GM12875 (cell line): ENCODE data around the gene TMEM151B.
"Not testable (repeated sequence)": the region's sequence is repeated elsewhere in the genome, so short reads cannot be mapped to it uniquely, and the experiment has no call there.

Source experiments
- H3K4me3 ChIP-seq: one replicate; pipeline ENCODE4 v1.5.1; 2011; ENCODE audit warnings: low read depth, low read length, control low read depth
- CTCF ChIP-seq: IDR thresholded peaks from 2 replicates; pipeline ENCODE4 v1.5.1; 2011; ENCODE audit warnings: low read depth, mild to moderate bottlenecking, control low read depth, inconsistent platforms, low read length, moderate library complexity, borderline replicate concordance; ENCODE audit not compliant: insufficient read depth

The TMEM151B gene

DNA sequence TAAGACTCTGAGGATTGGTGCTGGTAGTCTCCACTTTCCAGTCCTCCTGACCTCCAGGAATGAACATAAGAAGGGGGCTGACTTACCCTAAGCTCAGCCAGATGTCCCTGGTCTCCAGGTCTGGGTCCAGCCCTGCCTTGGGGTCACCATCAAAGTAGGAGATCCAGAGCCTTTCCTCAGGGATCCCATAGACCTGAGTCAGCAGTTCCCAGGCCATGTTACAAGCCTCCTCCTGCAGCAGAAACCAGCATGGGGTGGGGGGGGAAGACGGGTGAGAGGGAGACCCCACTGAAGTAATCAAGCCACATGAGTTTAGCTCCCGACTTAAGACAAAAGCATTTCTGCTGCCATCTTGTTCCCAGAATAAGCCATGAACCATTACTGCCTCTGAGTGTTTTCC is 41.1 kb downstream of the TMEM151B start:
- TF ChIP-seq CTCF: no peak
- H3K4me3 ChIP-seq: no peak overlapping the region

- no peak for TF ChIP-seq CTCF
- no peak overlapping the region for H3K4me3 ChIP-seq
Measured at GRCh38 chr6:44311767-44312166, 41.5 kb downstream of the TMEM151B start.

DNA sequence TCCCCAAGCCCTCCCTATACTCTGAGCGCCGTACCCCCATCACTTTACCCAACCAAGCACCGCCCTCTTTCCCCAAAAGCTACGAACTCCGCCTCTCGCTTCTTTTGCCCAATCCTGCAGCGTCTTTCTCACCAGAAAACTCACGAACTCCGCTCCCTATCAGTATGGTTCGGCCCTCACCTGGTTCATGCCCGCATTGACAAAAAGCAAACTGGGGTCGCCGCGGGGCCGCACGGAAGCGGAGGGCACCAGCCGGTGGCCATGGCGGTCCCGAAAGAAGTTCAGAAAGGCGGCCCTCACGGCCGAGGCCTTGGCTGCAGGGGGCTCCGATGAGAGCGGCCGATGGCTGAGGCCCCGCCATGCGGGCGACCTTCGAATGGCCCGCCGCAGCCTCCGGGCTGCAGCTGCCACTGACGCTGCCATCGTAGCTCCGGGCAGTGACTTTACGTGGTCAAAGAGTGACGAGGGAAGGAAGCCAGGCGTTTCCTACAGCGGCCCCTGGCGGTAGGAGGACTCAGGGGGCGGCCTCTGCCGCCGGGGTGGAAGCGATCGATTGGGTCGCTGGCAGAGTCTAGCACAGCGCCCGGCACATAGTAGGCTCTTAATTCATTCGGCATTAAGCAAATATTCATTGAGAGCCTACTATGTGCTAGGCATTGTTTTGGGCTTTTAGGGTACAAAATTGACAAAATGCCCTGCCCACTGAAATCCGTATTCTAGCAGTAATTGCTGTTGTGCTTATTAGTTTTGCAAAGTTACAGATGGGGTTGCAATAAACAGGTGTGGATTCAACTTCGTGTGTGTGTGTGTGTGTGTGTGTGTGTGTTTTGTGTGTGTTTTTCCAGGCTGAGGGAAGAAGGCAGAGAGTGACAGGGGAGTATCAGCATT is 42.9 kb downstream of the TMEM151B start, which contains the start of gene AARS2:
Gene AARS2, minus strand, starts transcription at position 447 of the 888 bp plus-strand sequence. Its CDS starts 24 bp downstream, at position 423.
- H3K4me3 ChIP-seq: peak within 1 kb of the TSS; percentile 66
- peak; percentile 98 for TF ChIP-seq CTCF

- H3K4me3 ChIP-seq: not testable (repeated sequence)
Measured at GRCh38 chr6:44314657-44315056, 44.4 kb downstream of the TMEM151B start.

DNA sequence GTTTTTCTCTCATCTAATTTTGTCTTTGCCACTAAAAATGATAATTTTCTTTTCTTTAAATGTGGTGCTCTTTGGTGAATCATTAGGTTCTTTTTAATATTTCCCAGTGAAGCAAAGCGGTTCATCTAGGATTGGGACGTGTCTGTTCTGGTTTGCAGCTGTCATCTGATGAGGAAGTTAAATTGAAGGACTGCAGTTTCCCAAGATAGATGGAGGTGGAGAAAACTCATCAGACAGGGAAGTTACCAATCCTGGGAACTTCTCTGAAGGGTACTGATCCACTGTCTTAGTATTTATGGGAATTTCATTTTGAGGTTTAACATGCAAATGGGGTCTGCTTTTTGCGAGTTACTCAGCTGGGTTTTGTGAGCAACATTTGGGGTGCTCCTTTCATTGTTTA is 45.3 kb downstream of the TMEM151B start:
- TF ChIP-seq CTCF: no peak
- H3K4me3 ChIP-seq: no peak overlapping the region

DNA sequence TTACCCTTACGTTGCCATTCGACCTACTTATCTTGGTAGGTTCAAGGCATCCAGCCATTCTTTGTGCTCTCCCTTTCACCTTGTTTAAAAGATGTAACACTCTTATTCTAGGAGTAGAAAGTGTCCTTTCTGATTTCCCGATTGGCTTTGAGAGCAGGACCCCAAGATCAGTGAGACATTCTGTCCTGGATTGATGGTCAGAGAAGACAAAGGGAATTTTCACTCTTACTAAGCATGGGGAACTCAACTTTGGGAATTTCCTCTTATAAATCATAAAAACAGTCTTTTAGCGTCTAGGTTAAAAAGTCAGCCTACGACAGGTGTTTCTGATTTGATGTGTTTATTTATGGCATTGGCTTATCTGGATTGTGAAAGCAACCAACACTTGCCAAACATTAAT is 45.7 kb downstream of the TMEM151B start:
- no peak for TF ChIP-seq CTCF
- H3K4me3 ChIP-seq: no peak overlapping the region

GRCh38 chr6:44316481-44316880 is 46.2 kb downstream of the TMEM151B start:
- no peak for TF ChIP-seq CTCF

GRCh38 chr6:44317136-44317631 is 46.9 kb downstream of the TMEM151B start:
- not testable (repeated sequence) for H3K4me3 ChIP-seq

More at GRCh38 chr6:44316481-44316880, 46.2 kb downstream of the TMEM151B start:
- no peak overlapping the region for H3K4me3 ChIP-seq
